Urinary bladder (tissue), 4 donors: ENCODE measurements around the gene CR1L. TPM values are rescaled to one million over a fixed set of nuclear protein-coding genes. Genes with fewer than 3 reads are reported as not detected.
A peak's percentile ranks its signal among the peaks of the same experiment; 100 is the strongest.
"Not testable (repeated sequence)": the region's sequence is repeated elsewhere in the genome, so short reads cannot be mapped to it uniquely, and the experiment has no call there.

Experiments
- DNase-seq: peaks from one replicate; pipeline ENCODE4 v3.0.0-alpha.2; 2015; ENCODE audit errors: extremely low spot score
- H3K27ac ChIP-seq: one replicate; pipeline ENCODE4 v1.5.1; 2013; ENCODE audit warnings: low read depth, mild to moderate bottlenecking, moderate library complexity
- H3K36me3 ChIP-seq: one replicate; pipeline ENCODE4 v1.6.1; 2013; ENCODE audit warnings: mild to moderate bottlenecking, moderate library complexity; ENCODE audit not compliant: insufficient read depth
- H3K4me1 ChIP-seq: one replicate; pipeline ENCODE4 v1.6.1; 2013; ENCODE audit warnings: mild to moderate bottlenecking, moderate library complexity; ENCODE audit not compliant: insufficient read depth
- H3K4me3 ChIP-seq: one replicate; pipeline ENCODE4 v1.5.1; 2013; ENCODE audit warnings: low read depth, low read length
- WGBS: extraction: QIAGEN DNeasy Blood & Tissue Kit; methylation state at CpG from one replicate; pipeline ENCODE4 v1.1.7; 2013; 5-methylcytosine and 5-hydroxymethylcytosine counted together
- polyA plus RNA-seq: library from polyadenylated mRNA; stranded (reverse); fragments of 200-250 nt; gene quantifications from one replicate; pipeline ENCODE4 v1.2.3, GENCODE V29; 2013
- total RNA-seq: library from RNA; depleted of rRNA; stranded (reverse); fragments of >200 nt; gene quantifications from one replicate; pipeline ENCODE4 v1.2.3, GENCODE V29; 2014
- donor health status: healthy with polysubstance abuse.
- donor health status: healthy.

Gene CR1L
- total and polyA plus RNA-seq, 2 donors: 1.7 TPM; not detected in 1

- H3K4me3 ChIP-seq: no peak overlapping the region
- 70% methylated on average over 5 of the region's 5 CpGs for WGBS
Measured at GRCh38 chr1:207750631-207751305, 105.8 kb downstream of the CR1L start.

GRCh38 chr1:207751463-207751789 is 106.5 kb downstream of the CR1L start:
- WGBS: 12% methylated on average over 7 of the region's 7 CpGs

More at GRCh38 chr1:207750631-207751305, 105.8 kb downstream of the CR1L start:
- no peaks in the 10 kb centered on the region for H3K36me3 ChIP-seq
- no peak for DNase-seq
- peak overlapping the region; percentile 91 for H3K27ac ChIP-seq
- peaks cover 4% of the 10 kb centered on the region for H3K4me1 ChIP-seq

GRCh38 chr1:207751790-207752455 is 107.0 kb downstream of the CR1L start, which contains the start of gene CD46:
Gene CD46 (plus strand): TSS chr1:207752054. CDS start chr1:207752213, 159 bp downstream.
- H3K27ac ChIP-seq: peak within 1 kb of the TSS; percentile 95
- peak within 1 kb of the TSS; percentile 92 for H3K4me3 ChIP-seq
- H3K4me1 ChIP-seq: peaks cover 4% of the 10 kb centered on the region
- no peaks in the 10 kb centered on the region for H3K36me3 ChIP-seq
- WGBS: under 1% methylated on average over 55 of the region's 55 CpGs
- peak; percentile 87 for DNase-seq

More at GRCh38 chr1:207751463-207751789, 106.5 kb downstream of the CR1L start:
- H3K4me1 ChIP-seq, DNase-seq, H3K36me3 ChIP-seq: not testable (repeated sequence)
- H3K27ac ChIP-seq: peak overlapping the region; percentile 91
- peak overlapping the region; percentile 92 for H3K4me3 ChIP-seq

GRCh38 chr1:207752456-207752998 is 107.6 kb downstream of the CR1L start:
- Histone ChIP-seq H3K4me1 (peaks cover 4% of the 10 kb centered on the region), H3K27ac (peak overlapping the region; percentile 95), H3K4me3 (peak overlapping the region; percentile 92), H3K36me3 (no peaks in the 10 kb centered on the region)
- 1% methylated on average over 30 of the region's 30 CpGs for WGBS
- DNase-seq: no peak

GRCh38 chr1:207753611-207754010 is 108.7 kb downstream of the CR1L start:
- peak overlapping the region; percentile 6 for H3K27ac ChIP-seq
- no peaks in the 10 kb centered on the region for H3K36me3 ChIP-seq
- WGBS: 66% methylated on average over 7 of the region's 7 CpGs
- peaks cover 4% of the 10 kb centered on the region for H3K4me1 ChIP-seq
- no peak for DNase-seq
- peak overlapping the region; percentile 4 for H3K4me3 ChIP-seq

- WGBS: 56% methylated on average over 4 of the region's 4 CpGs
- Histone ChIP-seq H3K27ac (no peak overlapping the region), H3K36me3 (peaks cover under 1% of the 10 kb centered on the region), H3K4me1 (peaks cover 4% of the 10 kb centered on the region), H3K4me3 (peak overlapping the region; percentile 9)
- DNase-seq: no peak
Measured at GRCh38 chr1:207754011-207754410, 109.1 kb downstream of the CR1L start.

- Histone ChIP-seq H3K36me3 (peaks cover 2% of the 10 kb centered on the region), H3K4me1 (peaks cover 4% of the 10 kb centered on the region), H3K4me3 (no peak overlapping the region), H3K27ac (no peak overlapping the region)
- 70% methylated on average over 7 of the region's 7 CpGs for WGBS
- DNase-seq: no peak
Measured at GRCh38 chr1:207754974-207755700, 110.2 kb downstream of the CR1L start.

GRCh38 chr1:207755846-207756693 is 111.1 kb downstream of the CR1L start:
- no peak overlapping the region for H3K4me3 ChIP-seq
- H3K27ac ChIP-seq: peak overlapping the region; percentile 29
- peaks cover 4% of the 10 kb centered on the region for H3K4me1 ChIP-seq
- 35% methylated on average over 2 of the region's 2 CpGs for WGBS
- DNase-seq: no peak
- peaks cover 2% of the 10 kb centered on the region for H3K36me3 ChIP-seq

GRCh38 chr1:207762622-207763021 is 117.7 kb downstream of the CR1L start:
- no peak overlapping the region for H3K27ac ChIP-seq
- WGBS: 96% methylated on average over 13 of the region's 13 CpGs
- no peak for DNase-seq
- no peaks in the 10 kb centered on the region for H3K4me1 ChIP-seq
- H3K4me3 ChIP-seq: no peak overlapping the region
- peaks cover 5% of the 10 kb centered on the region for H3K36me3 ChIP-seq

GRCh38 chr1:207763091-207763490 is 118.2 kb downstream of the CR1L start:
- H3K27ac ChIP-seq: no peak overlapping the region
- no peak for DNase-seq
- H3K4me3 ChIP-seq: no peak overlapping the region
- no peaks in the 10 kb centered on the region for H3K4me1 ChIP-seq
- peaks cover 5% of the 10 kb centered on the region for H3K36me3 ChIP-seq
- 91% methylated on average over 10 of the region's 10 CpGs for WGBS

GRCh38 chr1:207763972-207764371 is 119.0 kb downstream of the CR1L start:
- Histone ChIP-seq H3K36me3 (peaks cover 4% of the 10 kb centered on the region), H3K4me3 (no peak overlapping the region), H3K4me1 (no peaks in the 10 kb centered on the region), H3K27ac (no peak overlapping the region)
- 89% methylated on average over 9 of the region's 9 CpGs for WGBS
- no peak for DNase-seq

GRCh38 chr1:207766569-207766968 is 121.6 kb downstream of the CR1L start:
- Histone ChIP-seq H3K4me3 (no peak overlapping the region), H3K36me3 (peaks cover 2% of the 10 kb centered on the region), H3K27ac (no peak overlapping the region), H3K4me1 (no peaks in the 10 kb centered on the region)
- 83% methylated on average over 1 of the region's 1 CpG for WGBS
- no peak for DNase-seq

GRCh38 chr1:207770514-207770913 is 125.6 kb downstream of the CR1L start:
- 94% methylated on average over 3 of the region's 4 CpGs for WGBS

More at GRCh38 chr1:207770514-207770913, 125.6 kb downstream of the CR1L start:
- not testable (repeated sequence) for DNase-seq, H3K4me1 ChIP-seq, H3K36me3 ChIP-seq, H3K27ac ChIP-seq, H3K4me3 ChIP-seq
